ENCODE results near the gene AMIGO1.

DNA sequence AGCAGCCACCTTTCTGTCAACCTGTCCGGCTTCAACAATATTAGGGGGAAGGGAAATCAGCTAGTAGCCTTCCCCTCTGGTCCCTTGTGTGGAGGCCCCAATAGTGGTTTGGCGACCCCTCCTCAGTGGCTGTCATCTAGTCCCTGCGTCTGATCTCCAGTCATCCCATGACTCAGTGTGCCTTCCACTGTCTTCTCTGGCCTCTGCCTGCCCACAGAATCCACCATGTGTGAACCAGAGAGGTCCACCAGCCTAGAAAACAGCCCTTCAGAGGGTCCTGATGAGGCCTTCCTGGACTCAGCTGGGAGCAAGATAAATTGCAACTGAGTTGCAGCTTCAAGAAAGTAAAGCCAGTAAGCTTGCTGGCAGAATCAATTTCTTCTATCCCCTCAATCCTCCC lies 29.6 kb downstream of the AMIGO1 start:
- TF ChIP-seq, protein P1, sequence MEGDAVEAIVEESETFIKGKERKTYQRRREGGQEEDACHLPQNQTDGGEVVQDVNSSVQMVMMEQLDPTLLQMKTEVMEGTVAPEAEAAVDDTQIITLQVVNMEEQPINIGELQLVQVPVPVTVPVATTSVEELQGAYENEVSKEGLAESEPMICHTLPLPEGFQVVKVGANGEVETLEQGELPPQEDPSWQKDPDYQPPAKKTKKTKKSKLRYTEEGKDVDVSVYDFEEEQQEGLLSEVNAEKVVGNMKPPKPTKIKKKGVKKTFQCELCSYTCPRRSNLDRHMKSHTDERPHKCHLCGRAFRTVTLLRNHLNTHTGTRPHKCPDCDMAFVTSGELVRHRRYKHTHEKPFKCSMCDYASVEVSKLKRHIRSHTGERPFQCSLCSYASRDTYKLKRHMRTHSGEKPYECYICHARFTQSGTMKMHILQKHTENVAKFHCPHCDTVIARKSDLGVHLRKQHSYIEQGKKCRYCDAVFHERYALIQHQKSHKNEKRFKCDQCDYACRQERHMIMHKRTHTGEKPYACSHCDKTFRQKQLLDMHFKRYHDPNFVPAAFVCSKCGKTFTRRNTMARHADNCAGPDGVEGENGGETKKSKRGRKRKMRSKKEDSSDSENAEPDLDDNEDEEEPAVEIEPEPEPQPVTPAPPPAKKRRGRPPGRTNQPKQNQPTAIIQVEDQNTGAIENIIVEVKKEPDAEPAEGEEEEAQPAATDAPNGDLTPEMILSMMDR (IDR thresholded peaks at IDR 0.05; ENCODE audit: insufficient read depth, low read length): no peak
- TF ChIP-seq SPI1 (IDR thresholded peaks at IDR 0.05; ENCODE audit: borderline replicate concordance, low read depth) (no peak), GABPA (IDR thresholded peaks at IDR 0.05; ENCODE audit: low read depth) (no peak), POLR2AphosphoS5 (IDR thresholded peaks at IDR 0.05; ENCODE audit: low read depth) (no peak)

All from HL-60 (cell line).